HCT116 (cell line): ENCODE results near the gene RYR3. TPM values are rescaled to one million over a fixed set of nuclear protein-coding genes. Genes with fewer than 3 reads are reported as not detected.
"Not testable (repeated sequence)": the region's sequence is repeated elsewhere in the genome, so short reads cannot be mapped to it uniquely, and the experiment has no call there.

Experiments used
- ATAC-seq: fragments of 200-7000 bp; cut with Tn5 transposase; 2 replicates; pipeline ENCODE4 v1.9.1; 2020; ENCODE audit warnings: mild to moderate bottlenecking, moderate library complexity
- BruUV-seq: library from RNA; stranded (reverse); fragments of 400-500 nt; replicated peaks from 2 replicates; lab custom pipeline; 2021; lab: Mats Ljungman, UMichigan
- CTCF ChIA-PET: fragments of 300-600 bp; sonication (Branson Sonifier 250); formaldehyde crosslinking; loops from one replicate; lab custom pipeline; 2021; ENCODE audit warnings: antibody characterized with exemption; lab: Charles Lee
- POLR2A ChIA-PET: fragments of 300-600, 350-600 bp; sonication (Branson Sonifier 250); formaldehyde crosslinking; loops from one replicate; lab custom pipeline; 2021; ENCODE audit warnings: antibody characterized with exemption; lab: Charles Lee
- RAD21 ChIA-PET, 2 experiments: fragments of 300-600 bp; sonication (Branson Sonifier 250); formaldehyde crosslinking; loops; one replicate each; lab custom pipeline; 2023; ENCODE audit warnings: low total read pairs in 2 of 2; ENCODE audit not compliant: uncharacterized antibody in 2 of 2, unreplicated experiment in 2 of 2, low non-redundant PET in 1 of 2; lab: Charles Lee
- DNase-seq: peaks from one replicate; pipeline ENCODE4 v3.0.0-alpha.2; 2010; ENCODE audit warnings: low read depth, low spot score
- H2AFZ ChIP-seq: fragments of 200-600 bp; shearing (Covaris generic), sonication (generic); 2 replicates; pipeline ENCODE4 v1.6.1; 2017; ENCODE audit warnings: low read depth, mixed run types, mixed read lengths, antibody characterized with exemption, low read length; ENCODE audit not compliant: poor library complexity, severe bottlenecking
- H3K27ac ChIP-seq: 2 replicates; pipeline ENCODE4 v1.5.1; 2012; ENCODE audit warnings: low read depth, low read length
- H3K27me3 ChIP-seq: fragments of 200-600 bp; sonication (generic); 2 replicates; pipeline ENCODE4 v1.6.1; 2016; ENCODE audit warnings: mixed run types, low read length, mixed read lengths; ENCODE audit not compliant: insufficient read depth
- H3K36me3 ChIP-seq, 2 experiments: fragments of 200-500 bp in 1 of 2; fragments of 200-600 bp in 1 of 2; sonication (Bioruptor generic) in 1 of 2; sonication (generic) in 1 of 2; 2 replicates each; pipeline versions ENCODE4 v1.5.1 to v1.6.1; 2014 to 2016; ENCODE audit warnings: low read length in 2 of 2, inconsistent platforms in 1 of 2, mixed read lengths in 1 of 2, mixed run types in 1 of 2; ENCODE audit not compliant: insufficient read depth in 2 of 2, control insufficient read depth in 1 of 2
- H3K4me1 ChIP-seq, 2 experiments: fragments of 200-600 bp in 1 of 2; sonication (generic) in 1 of 2; 2 replicates each; pipeline versions ENCODE4 v1.5.1 to v1.6.1; 2012 to 2017; ENCODE audit warnings: low read length in 2 of 2, inconsistent platforms in 1 of 2, mild to moderate bottlenecking in 1 of 2, mixed read lengths in 1 of 2, mixed run types in 1 of 2, moderate library complexity in 1 of 2; ENCODE audit not compliant: insufficient read depth in 2 of 2, control insufficient read depth in 1 of 2
- H3K4me2 ChIP-seq: fragments of 200-600 bp; sonication (generic); 2 replicates; pipeline ENCODE4 v1.6.1; 2017; ENCODE audit warnings: mixed run types, low read length, mixed read lengths
- H3K4me3 ChIP-seq, 2 experiments: fragments of 200-600 bp in 1 of 2; sonication (generic) in 1 of 2; replicated peaks in 1 of 2; 2 replicates each; pipeline ENCODE4 v1.5.1; 2011 to 2016; ENCODE audit warnings: low read length in 2 of 2, control low read depth in 1 of 2, low read depth in 1 of 2, mild to moderate bottlenecking in 1 of 2, mixed read lengths in 1 of 2, mixed run types in 1 of 2
- H3K79me2 ChIP-seq: fragments of 200-600 bp; sonication (generic); 2 replicates; pipeline ENCODE4 v1.6.1; 2017; ENCODE audit warnings: mild to moderate bottlenecking, mixed run types, low read length, moderate library complexity, mixed read lengths; ENCODE audit not compliant: insufficient read depth
- H3K9ac ChIP-seq: fragments of 200-600 bp; sonication (generic); 2 replicates; pipeline ENCODE4 v1.6.1; 2016; ENCODE audit warnings: low read length, mixed read lengths
- H3K9me2 ChIP-seq: fragments of 200-600 bp; sonication (generic), shearing (Covaris generic); 2 replicates; pipeline ENCODE4 v1.6.1; 2017; ENCODE audit warnings: mixed run types, mild to moderate bottlenecking, moderate library complexity; ENCODE audit not compliant: insufficient read depth
- H3K9me3 ChIP-seq, 2 experiments: fragments of 200-500 bp in 1 of 2; fragments of 200-600 bp in 1 of 2; sonication (Bioruptor generic) in 1 of 2; sonication (generic) in 1 of 2; 2 replicates each; pipeline ENCODE4 v1.6.1; 2014 to 2017; ENCODE audit warnings: low read length in 2 of 2, mixed read lengths in 2 of 2, inconsistent platforms in 1 of 2, low read depth in 1 of 2, mild to moderate bottlenecking in 1 of 2, mixed run types in 1 of 2, moderate library complexity in 1 of 2; ENCODE audit not compliant: control insufficient read depth in 1 of 2, insufficient read depth in 1 of 2
- H4K20me1 ChIP-seq: fragments of 200-600 bp; sonication (generic), shearing (Covaris generic); 2 replicates; pipeline ENCODE4 v1.6.1; 2017; ENCODE audit warnings: mixed run types, mild to moderate bottlenecking, moderate library complexity; ENCODE audit not compliant: insufficient read depth
- ATF3 ChIP-seq: IDR thresholded peaks from 2 replicates; pipeline ENCODE4 v1.6.1; 2012
- CTCF ChIP-seq, 3 experiments: fragments of 200-600 bp in 1 of 3; sonication (generic) in 1 of 3; IDR thresholded peaks in 2 of 3; conservative IDR thresholded peaks in 1 of 3; 2 replicates each; pipeline ENCODE4 v1.5.1; 2012 to 2017; ENCODE audit warnings: low read depth in 2 of 3, low read length in 2 of 3, antibody characterized with exemption in 1 of 3, borderline replicate concordance in 1 of 3, control low read depth in 1 of 3, mild to moderate bottlenecking in 1 of 3, mixed read lengths in 1 of 3, mixed run types in 1 of 3, moderate library complexity in 1 of 3; ENCODE audit not compliant: insufficient read depth in 1 of 3
- EGR1 ChIP-seq: IDR thresholded peaks from 2 replicates; pipeline ENCODE4 v1.6.1; 2012; ENCODE audit warnings: low read depth
- ELF1 ChIP-seq: IDR thresholded peaks from 2 replicates; pipeline ENCODE4 v1.6.1; 2012; ENCODE audit warnings: low read depth, borderline replicate concordance
- EZH2 ChIP-seq: fragments of 200-600 bp; sonication (generic); IDR thresholded peaks from 2 replicates; pipeline ENCODE4 v1.6.1; 2017; ENCODE audit warnings: antibody characterized with exemption, mixed run types
- EZH2phosphoT487 ChIP-seq: fragments of 200-600 bp; IDR thresholded peaks from 2 replicates; pipeline ENCODE4 v1.6.1; 2018; ENCODE audit warnings: antibody characterized with exemption, borderline replicate concordance
- FOSL1 ChIP-seq: IDR thresholded peaks from 2 replicates; pipeline ENCODE4 v1.6.1; 2012; ENCODE audit warnings: low read depth
- JUND ChIP-seq: IDR thresholded peaks from 2 replicates; pipeline ENCODE4 v1.6.1; 2012
- POLR2A ChIP-seq: IDR thresholded peaks from 2 replicates; pipeline ENCODE4 v1.7.0; 2011; ENCODE audit warnings: borderline replicate concordance; ENCODE audit not compliant: insufficient read depth, insufficient read length; ENCODE audit errors: extremely low read depth
- POLR2AphosphoS5 ChIP-seq: IDR thresholded peaks from 2 replicates; pipeline ENCODE4 v1.6.1; 2011; ENCODE audit warnings: mild to moderate bottlenecking, low read depth, low read length, moderate library complexity
- RAD21 ChIP-seq: IDR thresholded peaks from 2 replicates; pipeline ENCODE4 v1.6.1; 2012; ENCODE audit warnings: low read depth, mild to moderate bottlenecking
- REST ChIP-seq: IDR thresholded peaks from 2 replicates; pipeline ENCODE4 v1.6.1; 2012; ENCODE audit warnings: low read depth
- SIN3A ChIP-seq: IDR thresholded peaks from 2 replicates; pipeline ENCODE4 v1.6.1; 2012; ENCODE audit warnings: low read depth
- SRF ChIP-seq: IDR thresholded peaks from 2 replicates; pipeline ENCODE4 v1.6.1; 2012; ENCODE audit warnings: low read depth
- TCF7L2 ChIP-seq: IDR thresholded peaks from 2 replicates; pipeline ENCODE4 v1.7.0; 2011; ENCODE audit warnings: borderline replicate concordance, inconsistent platforms; ENCODE audit not compliant: insufficient read depth, insufficient read length; ENCODE audit errors: extremely low read depth
- YY1 ChIP-seq: IDR thresholded peaks from 2 replicates; pipeline ENCODE4 v1.6.1; 2011; ENCODE audit warnings: low read length, low read depth, moderate library complexity, mild to moderate bottlenecking; ENCODE audit not compliant: insufficient replicate concordance; ENCODE audit errors: extremely low read depth
- ZFX ChIP-seq: fragments of 450-650 bp; IDR thresholded peaks from 2 replicates; pipeline ENCODE4 v1.6.1; 2017
- ZNF274 ChIP-seq: fragments of 200-500 bp; sonication (Bioruptor generic); IDR thresholded peaks from 2 replicates; pipeline ENCODE4 v1.6.1; 2014; ENCODE audit warnings: mild to moderate bottlenecking, low read depth, low read length, inconsistent platforms
- intact Hi-C: fragments of 100-400 bp; cut with micrococcal nuclease; formaldehyde crosslinking; loops from 2 replicates; pipeline ENCODE4 v1.10.0; 2022
- total RNA-seq: library from RNA; stranded (reverse); gene quantifications from one replicate; pipeline ENCODE4 v1.2.1, GENCODE V29; 2021; ENCODE audit not compliant: unreplicated experiment

Gene RYR3
- total RNA-seq, 1 experiment from 2014 or later, result not detected

GRCh38 chr15:33813891-33814290 lies 503.1 kb downstream of the RYR3 start:
- ChIA-PET RAD21 (no interaction called here), POLR2A (no interaction called here), CTCF (no interaction called here)
- BruUV-seq, result no TSS peak
- Histone ChIP-seq H2AFZ (no peak overlapping the region), H3K4me2 (no peak overlapping the region), H4K20me1 (no peaks in the 10 kb centered on the region), H3K4me3 (no peak overlapping the region), H3K9ac (no peak overlapping the region), H3K36me3 (no peaks in the 10 kb centered on the region), H3K79me2 (no peaks in the 10 kb centered on the region), H3K9me2 (no peaks in the 10 kb centered on the region), H3K27me3 (peaks cover 46% of the 10 kb centered on the region), H3K4me1 (no peaks in the 10 kb centered on the region), H3K9me3 (no peaks in the 10 kb centered on the region), H3K27ac (no peak overlapping the region)
- no peak for DNase-seq
- TF ChIP-seq ZNF274 (no peak), EGR1 (no peak), ATF3 (no peak), JUND (no peak), EZH2 (no peak), POLR2A (no peak), FOSL1 (no peak), EZH2phosphoT487 (no peak), ZFX (no peak), ELF1 (no peak), CTCF (IDR thresholded peaks at IDR 0.05 in 2 of 3, conservative IDR thresholded peaks at IDR 0.05 in 1 of 3; ENCODE audit: borderline replicate concordance in 1 of 3, insufficient read depth in 1 of 3, low read depth in 2 of 3, low read length in 2 of 3) (no peak), POLR2AphosphoS5 (no peak), YY1 (no peak), TCF7L2 (no peak), SIN3A (no peak), RAD21 (no peak), REST (no peak), SRF (no peak)
- intact Hi-C loops, result no loop called here
- ATAC-seq, result no peak

GRCh38 chr15:33819499-33819898 lies 508.7 kb downstream of the RYR3 start:
- H3K9ac ChIP-seq, H2AFZ ChIP-seq, H3K79me2 ChIP-seq, POLR2A ChIA-PET, H3K36me3 ChIP-seq, RAD21 ChIA-PET, BruUV-seq, intact Hi-C loops, H3K9me2 ChIP-seq, DNase-seq, H3K9me3 ChIP-seq, H3K4me3 ChIP-seq, H4K20me1 ChIP-seq, CTCF ChIA-PET, H3K4me1 ChIP-seq, H3K4me2 ChIP-seq, H3K27ac ChIP-seq, ATAC-seq: not testable (repeated sequence)
- H3K27me3 ChIP-seq, result peaks cover 54% of the 10 kb centered on the region
